ENCODE measurements around the gene COX19. TPM values are rescaled to one million over a fixed set of nuclear protein-coding genes. Genes with fewer than 3 reads are reported as not detected.

The COX19 gene
- total RNA-seq, 1 donor from 2014 or later, result 13.1 TPM

- H3K27ac Mint-ChIP-seq (ENCODE audit: unreplicated experiment), result no peak overlapping the region
- no peak overlapping the region for H3K4me3 Mint-ChIP-seq
- no peak for DNase-seq (ENCODE audit: low read depth, low spot score)
- H3K36me3 Mint-ChIP-seq (ENCODE audit: low read depth), result no peaks in the 10 kb centered on the region
- H3K9me3 Mint-ChIP-seq, result no peaks in the 10 kb centered on the region
- no peaks in the 10 kb centered on the region for H3K4me1 Mint-ChIP-seq
- H3K27me3 Mint-ChIP-seq (ENCODE audit: low read depth), result peaks cover 18% of the 10 kb centered on the region
- no peak for TF ChIP-seq CTCF (conservative IDR thresholded peaks at IDR 0.05)
Measured at GRCh38 chr7:951881-952547, 23.3 kb downstream of the COX19 start.

- DNase-seq (ENCODE audit: low read depth, low spot score), result no peak
- peaks cover 11% of the 10 kb centered on the region for H3K27me3 Mint-ChIP-seq (ENCODE audit: low read depth)
- no peaks in the 10 kb centered on the region for H3K9me3 Mint-ChIP-seq
- no peaks in the 10 kb centered on the region for H3K36me3 Mint-ChIP-seq (ENCODE audit: low read depth)
- H3K4me3 Mint-ChIP-seq, result no peak overlapping the region
- no peak for TF ChIP-seq CTCF (conservative IDR thresholded peaks at IDR 0.05)
- no peak overlapping the region for H3K27ac Mint-ChIP-seq (ENCODE audit: unreplicated experiment)
- no peaks in the 10 kb centered on the region for H3K4me1 Mint-ChIP-seq
Measured at GRCh38 chr7:949021-949934, 26.1 kb downstream of the COX19 start.

- H3K4me3 Mint-ChIP-seq, result no peak overlapping the region
- no peaks in the 10 kb centered on the region for H3K9me3 Mint-ChIP-seq
- no peak overlapping the region for H3K27ac Mint-ChIP-seq (ENCODE audit: unreplicated experiment)
- no peak for TF ChIP-seq CTCF (conservative IDR thresholded peaks at IDR 0.05)
- no peak for DNase-seq (ENCODE audit: low read depth, low spot score)
- H3K4me1 Mint-ChIP-seq, result no peaks in the 10 kb centered on the region
- no peaks in the 10 kb centered on the region for H3K36me3 Mint-ChIP-seq (ENCODE audit: low read depth)
- peaks cover 9% of the 10 kb centered on the region for H3K27me3 Mint-ChIP-seq (ENCODE audit: low read depth)
Measured at GRCh38 chr7:947391-948210, 27.7 kb downstream of the COX19 start.

DNA sequence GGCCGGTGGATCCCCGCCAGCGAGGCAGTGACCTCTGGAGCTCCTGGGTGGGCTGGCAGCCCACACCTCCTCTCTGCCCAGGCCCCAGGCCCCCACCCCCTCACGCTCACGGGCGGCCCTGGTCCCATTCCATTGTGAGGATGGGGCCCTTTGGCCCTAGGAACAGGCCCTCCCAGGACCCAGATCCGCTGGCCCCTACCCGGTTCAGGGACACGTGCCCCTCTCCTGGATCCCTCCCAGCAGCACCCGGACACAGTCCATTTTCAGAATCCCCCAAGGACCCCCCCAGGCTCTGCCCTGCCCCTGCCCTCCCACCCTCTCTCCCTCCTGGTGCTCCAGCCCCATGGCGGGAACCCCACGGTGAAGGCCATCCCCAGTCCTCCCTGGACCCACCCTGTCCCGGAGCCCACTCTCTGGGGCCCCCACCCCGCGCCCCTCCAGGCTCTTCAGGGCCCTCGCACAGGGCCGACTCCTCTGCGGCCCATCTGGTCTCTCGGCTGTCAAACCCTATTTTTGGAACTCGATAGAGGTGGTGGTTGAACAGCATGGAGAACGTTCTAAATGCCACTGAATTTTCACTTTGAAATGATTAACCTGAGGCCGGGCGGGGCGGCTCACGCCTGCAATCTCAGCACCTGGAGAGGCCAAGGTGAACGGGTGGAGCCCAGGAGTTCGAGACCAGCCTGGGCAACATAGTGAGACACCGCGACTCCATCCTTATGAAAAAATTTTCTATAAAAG, 28.9 kb downstream of the COX19 start:
- Mint-ChIP-seq H3K27me3 (ENCODE audit: low read depth) (peaks cover 14% of the 10 kb centered on the region), H3K9me3 (no peaks in the 10 kb centered on the region), H3K36me3 (ENCODE audit: low read depth) (no peaks in the 10 kb centered on the region), H3K27ac (ENCODE audit: unreplicated experiment) (no peak overlapping the region), H3K4me1 (no peaks in the 10 kb centered on the region), H3K4me3 (no peak overlapping the region)
- TF ChIP-seq CTCF (conservative IDR thresholded peaks at IDR 0.05), result no peak
- no peak for DNase-seq (ENCODE audit: low read depth, low spot score)
